ENCODE results near the gene MASTL.
A peak's percentile ranks its signal among the peaks of the same experiment; 100 is the strongest.
"Not testable (repeated sequence)": the region's sequence is repeated elsewhere in the genome, so short reads cannot be mapped to it uniquely, and the experiment has no call there.

Gene MASTL

GRCh38 chr10:27152687-27153086 lies 2.5 kb upstream of the MASTL start:
- H3K4me2 ChIP-seq (ENCODE audit: low read length), result peak overlapping the region; percentile 49
- no peak overlapping the region for H3K18ac ChIP-seq (ENCODE audit: low read length)
- DNase-seq, result no peak
- peaks cover 13% of the 10 kb centered on the region for H3K79me2 ChIP-seq (ENCODE audit: control insufficient read depth, insufficient read depth, low read length, poor library complexity)
- H3K4me1 ChIP-seq (ENCODE audit: control insufficient read depth in 1 of 2, insufficient read depth in 2 of 2, low read length in 2 of 2), result peaks cover 0 to 5% of the 10 kb centered on the region in 2 experiments
- H3K27ac ChIP-seq (ENCODE audit: low read depth, low read length), result no peak overlapping the region
- H3K14ac ChIP-seq (ENCODE audit: low read length), result no peak overlapping the region
- no peak overlapping the region for H4K91ac ChIP-seq (ENCODE audit: low read depth, low read length)
- no peak overlapping the region for H2AFZ ChIP-seq (ENCODE audit: insufficient read depth, low read length, poor library complexity)
- peaks cover 5 to 11% of the 10 kb centered on the region in 2 experiments for H3K36me3 ChIP-seq (ENCODE audit: control insufficient read depth in 1 of 2, insufficient read depth in 2 of 2, low read length in 2 of 2)
- H3K4ac ChIP-seq (ENCODE audit: low read depth, low read length), result peak overlapping the region; percentile 70
- H3K79me1 ChIP-seq (ENCODE audit: low read length), result peaks cover 16% of the 10 kb centered on the region
- H3K27me3 ChIP-seq (ENCODE audit: insufficient read depth, low read length), result no peaks in the 10 kb centered on the region
- H4K12ac ChIP-seq (ENCODE audit: low read depth, low read length), result no peak overlapping the region
- no peak overlapping the region for H2BK12ac ChIP-seq (ENCODE audit: low read length)
- H2AK5ac ChIP-seq (ENCODE audit: low read length), result no peak overlapping the region
- no peak overlapping the region for H4K8ac ChIP-seq (ENCODE audit: low read depth, low read length)
- no peak overlapping the region for H2BK120ac ChIP-seq (ENCODE audit: insufficient read depth, low read length, poor library complexity)
- no peak overlapping the region for H3K4me3 ChIP-seq (ENCODE audit: low read depth, low read length)
- no peak overlapping the region for H3K23ac ChIP-seq (ENCODE audit: low read length)
- no peaks in the 10 kb centered on the region for H3K9me3 ChIP-seq (ENCODE audit: insufficient read depth, low read depth, low read length)
- no peak overlapping the region for H3K9ac ChIP-seq (ENCODE audit: low read length)
- no peak overlapping the region for H2BK5ac ChIP-seq (ENCODE audit: low read depth, low read length, poor library complexity)

- Histone ChIP-seq H2BK5ac (ENCODE audit: low read depth, low read length, poor library complexity) (no peak overlapping the region), H4K8ac (ENCODE audit: low read depth, low read length) (no peak overlapping the region), H3K27me3 (ENCODE audit: insufficient read depth, low read length) (no peaks in the 10 kb centered on the region), H2AFZ (ENCODE audit: insufficient read depth, low read length, poor library complexity) (no peak overlapping the region), H3K79me2 (ENCODE audit: control insufficient read depth, insufficient read depth, low read length, poor library complexity) (peaks cover 13% of the 10 kb centered on the region), H4K12ac (ENCODE audit: low read depth, low read length) (no peak overlapping the region), H3K4ac (ENCODE audit: low read depth, low read length) (peak overlapping the region; percentile 99), H3K9me3 (ENCODE audit: insufficient read depth, low read depth, low read length) (no peaks in the 10 kb centered on the region), H3K4me3 (ENCODE audit: low read depth, low read length) (no peak overlapping the region), H3K27ac (ENCODE audit: low read depth, low read length) (no peak overlapping the region), H3K18ac (ENCODE audit: low read length) (no peak overlapping the region), H3K79me1 (ENCODE audit: low read length) (peaks cover 16% of the 10 kb centered on the region), H2BK120ac (ENCODE audit: insufficient read depth, low read length, poor library complexity) (no peak overlapping the region), H4K91ac (ENCODE audit: low read depth, low read length) (no peak overlapping the region), H3K4me2 (ENCODE audit: low read length) (peak overlapping the region; percentile 77), H3K9ac (ENCODE audit: low read length) (peak overlapping the region; percentile 97), H3K14ac (ENCODE audit: low read length) (no peak overlapping the region), H2BK12ac (ENCODE audit: low read length) (no peak overlapping the region), H2AK5ac (ENCODE audit: low read length) (no peak overlapping the region), H3K23ac (ENCODE audit: low read length) (no peak overlapping the region), H3K4me1 (ENCODE audit: control insufficient read depth in 1 of 2, insufficient read depth in 2 of 2, low read length in 2 of 2) (peaks cover 0 to 5% of the 10 kb centered on the region in 2 experiments), H3K36me3 (ENCODE audit: control insufficient read depth in 1 of 2, insufficient read depth in 2 of 2, low read length in 2 of 2) (peaks cover 6 to 7% of the 10 kb centered on the region in 2 experiments)
- no peak for DNase-seq
- no CpG with 5 or more reads among the region's 6 CpGs for WGBS (ENCODE audit: extremely low coverage, insufficient coverage, insufficient read length)
Observed at GRCh38 chr10:27153329-27153728, 1.8 kb upstream of the MASTL start.

- Histone ChIP-seq H3K23ac (ENCODE audit: low read length) (peak overlapping the region; percentile 8), H2AK5ac (ENCODE audit: low read length) (peak overlapping the region; percentile 21), H3K4me2 (ENCODE audit: low read length) (peak overlapping the region; percentile 77), H3K9ac (ENCODE audit: low read length) (peak overlapping the region; percentile 97), H3K18ac (ENCODE audit: low read length) (peak overlapping the region; percentile 92), H3K4me1 (ENCODE audit: control insufficient read depth in 1 of 2, insufficient read depth in 2 of 2, low read length in 2 of 2) (peaks cover 0 to 5% of the 10 kb centered on the region in 2 experiments), H2AFZ (ENCODE audit: insufficient read depth, low read length, poor library complexity) (peak overlapping the region; percentile 76), H3K79me1 (ENCODE audit: low read length) (peaks cover 16% of the 10 kb centered on the region), H4K91ac (ENCODE audit: low read depth, low read length) (peak overlapping the region; percentile 92), H4K12ac (ENCODE audit: low read depth, low read length) (peak overlapping the region; percentile 92), H2BK12ac (ENCODE audit: low read length) (peak overlapping the region; percentile 47), H4K8ac (ENCODE audit: low read depth, low read length) (peak overlapping the region; percentile 98), H3K14ac (ENCODE audit: low read length) (peak overlapping the region; percentile 94), H2BK5ac (ENCODE audit: low read depth, low read length, poor library complexity) (peak overlapping the region; percentile 87), H3K27me3 (ENCODE audit: insufficient read depth, low read length) (no peaks in the 10 kb centered on the region), H3K36me3 (ENCODE audit: control insufficient read depth in 1 of 2, insufficient read depth in 2 of 2, low read length in 2 of 2) (peaks cover 6 to 7% of the 10 kb centered on the region in 2 experiments), H3K4ac (ENCODE audit: low read depth, low read length) (peak overlapping the region; percentile 99), H3K27ac (ENCODE audit: low read depth, low read length) (peak overlapping the region; percentile 67), H3K4me3 (ENCODE audit: low read depth, low read length) (peak overlapping the region; percentile 91), H3K79me2 (ENCODE audit: control insufficient read depth, insufficient read depth, low read length, poor library complexity) (peaks cover 13% of the 10 kb centered on the region), H2BK120ac (ENCODE audit: insufficient read depth, low read length, poor library complexity) (peak overlapping the region; percentile 67), H3K9me3 (ENCODE audit: insufficient read depth, low read depth, low read length) (no peaks in the 10 kb centered on the region)
- DNase-seq, result peak; percentile 8 to 39
- WGBS (ENCODE audit: extremely low coverage, insufficient coverage, insufficient read length), result no CpG with 5 or more reads among the region's 18 CpGs
Observed at GRCh38 chr10:27153845-27154193, 1.3 kb upstream of the MASTL start.

- H2AFZ ChIP-seq (ENCODE audit: insufficient read depth, low read length, poor library complexity); H4K91ac ChIP-seq (ENCODE audit: low read depth, low read length); H3K27me3 ChIP-seq (ENCODE audit: insufficient read depth, low read length); H3K27ac ChIP-seq (ENCODE audit: low read depth, low read length); H2BK5ac ChIP-seq (ENCODE audit: low read depth, low read length, poor library complexity); H3K4me1 ChIP-seq (ENCODE audit: control insufficient read depth in 1 of 2, insufficient read depth in 2 of 2, low read length in 2 of 2); H3K79me2 ChIP-seq (ENCODE audit: control insufficient read depth, insufficient read depth, low read length, poor library complexity); H4K12ac ChIP-seq (ENCODE audit: low read depth, low read length); H3K14ac ChIP-seq (ENCODE audit: low read length); H3K9ac ChIP-seq (ENCODE audit: low read length); H3K23ac ChIP-seq (ENCODE audit: low read length); H2BK120ac ChIP-seq (ENCODE audit: insufficient read depth, low read length, poor library complexity); H3K18ac ChIP-seq (ENCODE audit: low read length); H4K8ac ChIP-seq (ENCODE audit: low read depth, low read length); H3K9me3 ChIP-seq (ENCODE audit: insufficient read depth, low read depth, low read length); H2BK12ac ChIP-seq (ENCODE audit: low read length); H2AK5ac ChIP-seq (ENCODE audit: low read length): not testable (repeated sequence)
- Histone ChIP-seq H3K4me3 (ENCODE audit: low read depth, low read length) (peak overlapping the region; percentile 50), H3K4me2 (ENCODE audit: low read length) (peak overlapping the region; percentile 88), H3K79me1 (ENCODE audit: low read length) (peaks cover 16% of the 10 kb centered on the region), H3K4ac (ENCODE audit: low read depth, low read length) (peak overlapping the region; percentile 47), H3K36me3 (ENCODE audit: control insufficient read depth in 1 of 2, insufficient read depth in 2 of 2, low read length in 2 of 2) (peaks cover 12 to 17% of the 10 kb centered on the region in 2 experiments)
- no CpG with 5 or more reads among the region's 17 CpGs for whole genome bisulfite sequencing (ENCODE audit: extremely low coverage, insufficient coverage, insufficient read length)
- DNase-seq, result peak; percentile 91 to 92
Observed at GRCh38 chr10:27156566-27156965, 1.4 kb downstream of the MASTL start.
